Measurements from ENCODE around the gene MAPT. TPM values are rescaled to one million over a fixed set of nuclear protein-coding genes. Genes with fewer than 3 reads are reported as not detected.
A peak's percentile ranks its signal among the peaks of the same experiment; 100 is the strongest.

The MAPT gene
- total RNA-seq, 1 donor from 2014 or later: 0.18 TPM

DNA sequence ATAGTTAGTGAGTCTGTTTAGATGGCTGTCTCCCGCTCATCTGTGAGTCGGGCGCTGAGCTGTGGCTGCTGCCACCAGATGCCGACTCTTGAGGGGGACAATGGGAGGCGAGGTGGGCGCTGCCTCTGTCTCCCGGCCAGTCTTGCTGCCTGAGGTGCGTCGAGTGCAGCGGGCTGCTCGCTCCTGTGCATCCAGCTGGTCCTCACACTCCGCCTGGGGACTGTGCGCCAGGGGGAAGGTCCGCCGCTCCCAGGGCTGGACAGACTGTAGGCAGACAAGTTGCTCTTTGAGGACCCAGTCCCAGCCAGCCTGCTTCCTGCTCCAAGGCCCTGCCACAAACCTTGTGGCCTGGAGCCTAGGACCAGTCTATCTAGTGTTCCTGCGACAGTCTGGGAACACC, 137.1 kb downstream of the MAPT start:
- no peak overlapping the region for H3K4me3 Mint-ChIP-seq
- ChIA-PET POLR2A (interaction anchor here (0.9 kb wide), 1 partner anchor 11 kb away, joined by 3 read pairs; no protein-coding TSS in a partner anchor), CTCF (interaction anchor here (1.0 kb wide), 1 partner anchor 13 kb away, joined by 3 read pairs; no protein-coding TSS in a partner anchor)

DNA sequence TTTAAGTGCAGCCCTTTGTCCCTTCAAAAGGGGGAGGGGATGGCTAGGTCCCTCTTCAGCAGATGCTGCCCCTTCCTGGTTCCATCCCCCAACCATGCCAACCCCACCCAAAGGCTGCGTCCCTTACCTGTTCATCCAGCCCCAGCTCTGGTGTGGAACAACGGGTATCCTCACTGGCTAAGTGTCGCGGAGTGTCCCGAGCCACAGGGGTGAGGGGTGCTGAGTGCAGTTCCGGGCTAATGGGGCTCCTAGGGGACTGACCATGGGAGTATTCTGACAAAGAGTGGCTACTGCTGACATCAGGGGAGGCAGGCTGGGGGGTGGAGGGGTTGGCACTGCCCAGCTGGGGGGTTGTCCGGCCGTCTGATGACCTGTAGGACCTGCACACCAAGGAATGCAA, 137.6 kb downstream of the MAPT start:
- Mint-ChIP-seq H3K27me3 (no peaks in the 10 kb centered on the region), H3K27ac (no peak overlapping the region), H3K4me3 (no peak overlapping the region), H3K4me1 (peaks cover 37% of the 10 kb centered on the region), H3K9me3 (peaks cover 2% of the 10 kb centered on the region), H3K36me3 (ENCODE audit: low read depth) (peaks cover 78% of the 10 kb centered on the region)
- DNase-seq (no peak), ATAC-seq (ENCODE audit: low read depth) (no peak)
- CTCF ChIA-PET: interaction anchor here (1.7 kb wide), 1 partner anchor 29 kb away, joined by 5 read pairs; no protein-coding TSS in a partner anchor
- intact Hi-C loops (cut with micrococcal nuclease): no loop called here
- POLR2A ChIA-PET: interaction anchor here (0.9 kb wide), 1 partner anchor 11 kb away, joined by 3 read pairs; no protein-coding TSS in a partner anchor
- TF ChIP-seq, protein P1, sequence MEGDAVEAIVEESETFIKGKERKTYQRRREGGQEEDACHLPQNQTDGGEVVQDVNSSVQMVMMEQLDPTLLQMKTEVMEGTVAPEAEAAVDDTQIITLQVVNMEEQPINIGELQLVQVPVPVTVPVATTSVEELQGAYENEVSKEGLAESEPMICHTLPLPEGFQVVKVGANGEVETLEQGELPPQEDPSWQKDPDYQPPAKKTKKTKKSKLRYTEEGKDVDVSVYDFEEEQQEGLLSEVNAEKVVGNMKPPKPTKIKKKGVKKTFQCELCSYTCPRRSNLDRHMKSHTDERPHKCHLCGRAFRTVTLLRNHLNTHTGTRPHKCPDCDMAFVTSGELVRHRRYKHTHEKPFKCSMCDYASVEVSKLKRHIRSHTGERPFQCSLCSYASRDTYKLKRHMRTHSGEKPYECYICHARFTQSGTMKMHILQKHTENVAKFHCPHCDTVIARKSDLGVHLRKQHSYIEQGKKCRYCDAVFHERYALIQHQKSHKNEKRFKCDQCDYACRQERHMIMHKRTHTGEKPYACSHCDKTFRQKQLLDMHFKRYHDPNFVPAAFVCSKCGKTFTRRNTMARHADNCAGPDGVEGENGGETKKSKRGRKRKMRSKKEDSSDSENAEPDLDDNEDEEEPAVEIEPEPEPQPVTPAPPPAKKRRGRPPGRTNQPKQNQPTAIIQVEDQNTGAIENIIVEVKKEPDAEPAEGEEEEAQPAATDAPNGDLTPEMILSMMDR (IDR thresholded peaks at IDR 0.05): no peak

More for the DNA sequence above, 137.1 kb downstream of the MAPT start:
- TF ChIP-seq, protein P1 (IDR thresholded peaks at IDR 0.05): no peak
- no peak for ATAC-seq (ENCODE audit: low read depth)
- no peak overlapping the region for H3K27ac Mint-ChIP-seq
- H3K9me3 Mint-ChIP-seq: peaks cover 2% of the 10 kb centered on the region
- H3K27me3 Mint-ChIP-seq: no peaks in the 10 kb centered on the region
- intact Hi-C loops (cut with micrococcal nuclease): no loop called here
- no peak for DNase-seq
- H3K4me1 Mint-ChIP-seq: peaks cover 41% of the 10 kb centered on the region
- H3K36me3 Mint-ChIP-seq (ENCODE audit: low read depth): peaks cover 73% of the 10 kb centered on the region

DNA sequence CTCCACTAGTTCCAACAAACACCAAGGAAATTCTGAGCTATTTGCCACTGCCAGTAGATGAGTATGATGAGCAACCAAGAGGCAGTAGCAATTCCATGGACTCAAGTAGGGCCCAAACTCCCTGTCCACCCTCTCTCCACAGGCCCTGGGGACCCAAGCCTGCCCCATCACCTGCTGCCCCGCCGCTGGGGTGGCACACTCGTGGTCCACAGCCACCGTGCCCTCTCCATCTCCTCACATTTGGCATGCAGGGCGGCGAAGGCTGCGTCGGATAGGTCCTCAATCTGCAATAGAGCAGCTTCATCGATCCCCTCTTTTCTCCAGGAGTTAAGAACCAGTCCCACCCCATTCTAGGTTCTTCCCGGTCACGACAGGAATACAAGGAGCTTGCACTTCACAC, 138.6 kb downstream of the MAPT start:
- peaks cover 2% of the 10 kb centered on the region for H3K9me3 Mint-ChIP-seq
- H3K27ac Mint-ChIP-seq: no peak overlapping the region
- ChIA-PET CTCF (interaction anchor here (1.7 to 3.2 kb wide), 2 partner anchors 11 to 30 kb away, joined by 5 to 16 read pairs; no protein-coding TSS in a partner anchor), POLR2A (no interaction called here)
- intact Hi-C loops (cut with micrococcal nuclease): no loop called here
- H3K4me3 Mint-ChIP-seq: no peak overlapping the region
- DNase-seq (no peak), ATAC-seq (ENCODE audit: low read depth) (no peak)
- H3K36me3 Mint-ChIP-seq (ENCODE audit: low read depth): peaks cover 88% of the 10 kb centered on the region
- H3K4me1 Mint-ChIP-seq: peaks cover 27% of the 10 kb centered on the region
- no peaks in the 10 kb centered on the region for H3K27me3 Mint-ChIP-seq
- TF ChIP-seq, protein P1 (IDR thresholded peaks at IDR 0.05): no peak

DNA sequence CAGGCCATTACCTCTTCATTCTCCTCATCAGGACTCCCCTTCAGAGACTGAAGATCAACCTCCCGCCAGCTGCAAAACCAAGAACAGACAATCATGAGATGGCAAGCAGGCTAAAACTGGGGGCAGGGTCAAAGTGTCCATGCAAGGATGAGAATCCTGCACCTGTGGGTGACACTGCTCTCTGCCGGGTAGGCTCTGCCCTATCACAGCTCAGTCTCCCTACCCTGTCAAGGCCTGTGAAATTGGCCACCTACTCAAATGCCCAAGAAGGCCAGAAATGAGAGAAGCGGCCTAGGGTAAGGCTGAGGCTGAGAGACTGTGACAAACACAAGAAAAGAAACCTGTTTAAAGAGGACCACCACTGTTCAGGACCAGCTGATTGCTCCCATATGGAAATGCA, 139.0 kb downstream of the MAPT start:
- Mint-ChIP-seq H3K4me3 (no peak overlapping the region), H3K9me3 (peaks cover 2% of the 10 kb centered on the region), H3K4me1 (peaks cover 22% of the 10 kb centered on the region), H3K27me3 (no peaks in the 10 kb centered on the region), H3K27ac (no peak overlapping the region), H3K36me3 (ENCODE audit: low read depth) (peaks cover 89% of the 10 kb centered on the region)
- ATAC-seq (ENCODE audit: low read depth) (no peak), DNase-seq (no peak)
- ChIA-PET POLR2A (no interaction called here), CTCF (interaction anchor here (1.7 to 3.2 kb wide), 3 partner anchors 11 to 182 kb away, joined by 3 to 16 read pairs (median 5); no protein-coding TSS in a partner anchor)
- TF ChIP-seq, protein P1 (IDR thresholded peaks at IDR 0.05): no peak
- intact Hi-C loops (cut with micrococcal nuclease): no loop called here

DNA sequence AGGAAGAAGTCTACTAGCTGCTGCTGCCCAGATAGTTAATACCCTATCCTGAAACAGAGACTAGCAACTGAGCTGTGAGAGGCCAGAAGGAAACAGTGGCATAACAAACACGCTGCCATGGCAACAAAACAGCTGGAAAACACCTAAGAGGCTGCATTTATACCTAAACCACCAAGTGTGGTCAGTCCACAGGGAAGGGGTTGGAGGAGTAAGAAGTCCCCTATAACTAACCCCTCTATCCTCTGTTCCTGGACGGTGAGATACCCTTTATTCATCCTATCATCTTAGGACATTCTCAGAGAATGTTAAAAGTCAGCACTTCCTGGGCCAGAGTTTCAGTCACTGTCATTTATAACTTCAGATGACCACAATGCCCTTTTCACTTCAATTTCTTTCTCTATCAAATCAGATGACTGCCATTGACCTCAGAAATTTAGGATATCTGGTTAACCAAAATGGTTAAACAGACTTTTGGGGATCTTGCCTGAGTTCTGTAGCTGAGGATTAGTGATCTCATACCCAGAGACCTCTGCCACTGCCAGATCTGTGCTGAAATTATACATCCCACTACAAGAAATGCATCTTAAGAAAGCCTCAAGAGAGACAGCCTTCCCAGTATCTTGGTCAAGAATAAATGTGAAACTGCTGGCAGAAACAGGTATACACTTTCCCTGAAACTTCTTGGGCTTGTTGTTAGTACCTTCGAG, 140.9 kb downstream of the MAPT start:
- peak overlapping the region; percentile 31 for H3K27ac Mint-ChIP-seq
- no peak overlapping the region for H3K4me3 Mint-ChIP-seq
- no peak for DNase-seq
- peaks cover 96% of the 10 kb centered on the region for H3K36me3 Mint-ChIP-seq (ENCODE audit: low read depth)
- no peaks in the 10 kb centered on the region for H3K9me3 Mint-ChIP-seq
- ChIA-PET POLR2A (interaction anchor here (0.7 kb wide), 1 partner anchor 36 kb away, joined by 5 read pairs; no protein-coding TSS in a partner anchor), CTCF (interaction anchor here (1.3 to 3.2 kb wide), 4 partner anchors 9 to 180 kb away, joined by 3 to 16 read pairs (median 4); no protein-coding TSS in a partner anchor)
- no peaks in the 10 kb centered on the region for H3K27me3 Mint-ChIP-seq
- TF ChIP-seq, protein P1 (IDR thresholded peaks at IDR 0.05): no peak
- intact Hi-C loops (cut with micrococcal nuclease): no loop called here
- peaks cover 7% of the 10 kb centered on the region for H3K4me1 Mint-ChIP-seq
- ATAC-seq (ENCODE audit: low read depth): peak; percentile 18

Measured in activated B cell treated with CpG ODN at 0.5 μM for 24 hours (primary cell).